ENCODE results near the gene C16orf86.

GRCh38 chr16:67663151-67663876 is 3.3 kb upstream of the C16orf86 start:
- no peak for TF ChIP-seq SP1 (IDR thresholded peaks at IDR 0.05; ENCODE audit: low read depth)
- peak in 2 of 3 experiments; percentile 51 to 52; a peak in 4 of 6 replicates for TF ChIP-seq CTCF (IDR thresholded peaks at IDR 0.05 in 2 of 3, conservative IDR thresholded peaks at IDR 0.05 in 1 of 3; ENCODE audit: borderline replicate concordance in 1 of 3, insufficient read depth in 1 of 3, low read depth in 2 of 3, low read length in 2 of 3)
- no peak for TF ChIP-seq EZH2 (IDR thresholded peaks at IDR 0.05)
- no peak for TF ChIP-seq JUND (IDR thresholded peaks at IDR 0.05)
- no peak for TF ChIP-seq ATF3 (IDR thresholded peaks at IDR 0.05)
- TF ChIP-seq CEBPB (IDR thresholded peaks at IDR 0.05; ENCODE audit: low read depth): no peak
- no peak for TF ChIP-seq EGR1 (IDR thresholded peaks at IDR 0.05; ENCODE audit: low read depth)
- TF ChIP-seq POLR2A (IDR thresholded peaks at IDR 0.05; ENCODE audit: borderline replicate concordance, extremely low read depth, insufficient read depth, insufficient read length): no peak
- TF ChIP-seq RAD21 (IDR thresholded peaks at IDR 0.05; ENCODE audit: low read depth): no peak
- TF ChIP-seq FOSL1 (IDR thresholded peaks at IDR 0.05; ENCODE audit: low read depth): no peak
- no peak for TF ChIP-seq POLR2AphosphoS5 (IDR thresholded peaks at IDR 0.05; ENCODE audit: low read depth, low read length)
- TF ChIP-seq MAX (IDR thresholded peaks at IDR 0.05): no peak
- no peak for TF ChIP-seq EZH2phosphoT487 (IDR thresholded peaks at IDR 0.05; ENCODE audit: borderline replicate concordance)

Measured in HCT116 (cell line).